Adrenal gland (tissue), 5 donors: Measurements from ENCODE around the gene GLIS2.

Source experiments
- POLR2A ChIP-seq, 2 donors: fragments of 450-650 bp; IDR thresholded peaks; one replicate each; pipeline ENCODE4 v1.6.1; 2017; ENCODE audit warnings: antibody characterized with exemption in 2 of 2, mild to moderate bottlenecking in 2 of 2, moderate library complexity in 1 of 2
- TF ChIP-seq, protein P1 (sequence below), 6 experiments: fragments of 450-650 bp in 4 of 6; fragments of 200-600 bp in 2 of 6; sonication (generic) in 1 of 6; IDR thresholded peaks; 1 replicate in 5 of 6; 2 replicates in 1 of 6; pipeline versions ENCODE4 v1.5.1 to v1.8.0; 2016 to 2021; ENCODE audit warnings: antibody characterized with exemption in 6 of 6, mild to moderate bottlenecking in 2 of 6, moderate library complexity in 1 of 6
- donor health status: DM: no; HTN: no; CAD: no.

- TF ChIP-seq, protein P1, sequence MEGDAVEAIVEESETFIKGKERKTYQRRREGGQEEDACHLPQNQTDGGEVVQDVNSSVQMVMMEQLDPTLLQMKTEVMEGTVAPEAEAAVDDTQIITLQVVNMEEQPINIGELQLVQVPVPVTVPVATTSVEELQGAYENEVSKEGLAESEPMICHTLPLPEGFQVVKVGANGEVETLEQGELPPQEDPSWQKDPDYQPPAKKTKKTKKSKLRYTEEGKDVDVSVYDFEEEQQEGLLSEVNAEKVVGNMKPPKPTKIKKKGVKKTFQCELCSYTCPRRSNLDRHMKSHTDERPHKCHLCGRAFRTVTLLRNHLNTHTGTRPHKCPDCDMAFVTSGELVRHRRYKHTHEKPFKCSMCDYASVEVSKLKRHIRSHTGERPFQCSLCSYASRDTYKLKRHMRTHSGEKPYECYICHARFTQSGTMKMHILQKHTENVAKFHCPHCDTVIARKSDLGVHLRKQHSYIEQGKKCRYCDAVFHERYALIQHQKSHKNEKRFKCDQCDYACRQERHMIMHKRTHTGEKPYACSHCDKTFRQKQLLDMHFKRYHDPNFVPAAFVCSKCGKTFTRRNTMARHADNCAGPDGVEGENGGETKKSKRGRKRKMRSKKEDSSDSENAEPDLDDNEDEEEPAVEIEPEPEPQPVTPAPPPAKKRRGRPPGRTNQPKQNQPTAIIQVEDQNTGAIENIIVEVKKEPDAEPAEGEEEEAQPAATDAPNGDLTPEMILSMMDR (IDR thresholded peaks at IDR 0.05): no peak
- TF ChIP-seq POLR2A (IDR thresholded peaks at IDR 0.05): no peak
Observed at GRCh38 chr16:4375717-4376116, 59.9 kb downstream of the GLIS2 start.
